GM12878 (cell line): Measurements from ENCODE around the gene BCAS4. TPM values are rescaled to one million over a fixed set of nuclear protein-coding genes. Genes with fewer than 3 reads are reported as not detected.

ENCODE experiments used
- MXI1 ChIP-seq: fragments of 150-350 bp; IDR thresholded peaks from 2 replicates; pipeline ENCODE4 v1.6.1; 2011; ENCODE audit warnings: low read depth, mild to moderate bottlenecking, inconsistent platforms, low read length, improper control_type of control experiment
- PAX5 ChIP-seq: IDR thresholded peaks from 2 replicates; pipeline ENCODE4 v1.6.1; 2011; ENCODE audit warnings: low read depth, low read length, borderline replicate concordance
- RELA ChIP-seq: fragments of 450-650 bp; IDR thresholded peaks from 2 replicates; pipeline ENCODE4 v1.8.0; 2014; ENCODE audit warnings: borderline replicate concordance; ENCODE audit not compliant: partially characterized antibody
- STAT1 ChIP-seq: fragments of 450-650 bp; conservative IDR thresholded peaks from 2 replicates; pipeline ENCODE4 v1.6.1; 2014; ENCODE audit warnings: antibody characterized with exemption, mild to moderate bottlenecking
- TAF1 ChIP-seq: IDR thresholded peaks from 2 replicates; pipeline ENCODE4 v1.6.1; 2011; ENCODE audit warnings: mild to moderate bottlenecking, low read depth, low read length, borderline replicate concordance
- TCF3 ChIP-seq: IDR thresholded peaks from 2 replicates; pipeline ENCODE4 v1.6.1; 2012; ENCODE audit warnings: low read depth, mild to moderate bottlenecking, low read length, borderline replicate concordance; ENCODE audit not compliant: insufficient read depth
- WRNIP1 ChIP-seq: IDR thresholded peaks from 2 replicates; pipeline ENCODE4 v1.6.1; 2011; ENCODE audit warnings: low read depth, low read length, improper control_type of control experiment, borderline replicate concordance
- polyA plus RNA-seq, 11 experiments: library from polyadenylated mRNA; depleted of rRNA in 4 of 11; unstranded in 6 of 11; stranded (reverse) in 5 of 11; fragments of >200 nt; fragmentation: Nextera tagmentation in 4 of 11; fragmentation: Illumina TruSeq in 1 of 11; extraction: Ambion mirVana in 4 of 11; extraction: Trizol in 1 of 11; gene quantifications; 1 replicate in 1 of 11; 2 replicates in 10 of 11; pipeline versions ENCODE4 v1.2.1 to v1.2.3, GENCODE V29; 2011 to 2016; ENCODE audit warnings: inconsistent platforms in 2 of 11, missing spikeins in 2 of 11, low read depth in 1 of 11
- total RNA-seq, 4 experiments: library from RNA; depleted of rRNA in 3 of 4; stranded (reverse); fragments of >200 nt in 3 of 4; fragmentation: Illumina TruSeq in 1 of 4; extraction: Trizol in 1 of 4; gene quantifications; 2 replicates each; pipeline versions ENCODE4 v1.2.1 to v1.2.3, GENCODE V29; 2013 to 2021
- TF ChIP-seq, protein P1 (sequence below): fragments of 150-350 bp; IDR thresholded peaks from 2 replicates; pipeline ENCODE4 v1.6.1; 2016; ENCODE audit warnings: low read depth, low read length
- TF ChIP-seq, protein P2 (sequence below): fragments of 450-650 bp; IDR thresholded peaks from 2 replicates; pipeline ENCODE4 v1.6.1; 2017; ENCODE audit warnings: mild to moderate bottlenecking, moderate library complexity
- TF ChIP-seq, protein P3 (sequence below): fragments of 150-350 bp; IDR thresholded peaks from 2 replicates; pipeline ENCODE4 v1.6.1; 2014; ENCODE audit warnings: mild to moderate bottlenecking, low read depth, low read length

Gene BCAS4
- total and polyA plus RNA-seq, 10 of the 15 experiments (the other 5 are each of a cell fraction or from before 2014, with no cell fraction given), result 14.8 to 214 (median 65.3) TPM

DNA sequence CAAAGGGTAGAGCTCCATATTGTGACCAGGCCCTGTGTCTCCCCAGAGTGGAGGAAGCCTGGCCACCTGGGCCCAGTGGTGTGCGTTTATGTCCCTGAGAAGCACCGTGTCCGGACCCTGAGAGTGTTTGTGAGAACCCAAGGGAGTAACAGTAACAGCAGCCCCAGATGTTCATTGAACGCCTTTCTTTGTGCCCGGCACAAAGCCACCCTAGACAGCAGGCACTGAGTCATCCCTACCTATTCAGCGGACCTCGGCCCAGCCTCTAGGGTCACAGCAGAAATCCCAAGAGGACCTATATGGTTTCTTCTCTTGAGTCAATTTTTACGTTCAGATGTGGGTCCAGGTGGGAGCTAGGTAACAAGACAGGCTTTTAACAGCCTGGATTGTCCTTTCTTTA lies 24.5 kb downstream of the BCAS4 start (continued):
- TF ChIP-seq, protein P1, sequence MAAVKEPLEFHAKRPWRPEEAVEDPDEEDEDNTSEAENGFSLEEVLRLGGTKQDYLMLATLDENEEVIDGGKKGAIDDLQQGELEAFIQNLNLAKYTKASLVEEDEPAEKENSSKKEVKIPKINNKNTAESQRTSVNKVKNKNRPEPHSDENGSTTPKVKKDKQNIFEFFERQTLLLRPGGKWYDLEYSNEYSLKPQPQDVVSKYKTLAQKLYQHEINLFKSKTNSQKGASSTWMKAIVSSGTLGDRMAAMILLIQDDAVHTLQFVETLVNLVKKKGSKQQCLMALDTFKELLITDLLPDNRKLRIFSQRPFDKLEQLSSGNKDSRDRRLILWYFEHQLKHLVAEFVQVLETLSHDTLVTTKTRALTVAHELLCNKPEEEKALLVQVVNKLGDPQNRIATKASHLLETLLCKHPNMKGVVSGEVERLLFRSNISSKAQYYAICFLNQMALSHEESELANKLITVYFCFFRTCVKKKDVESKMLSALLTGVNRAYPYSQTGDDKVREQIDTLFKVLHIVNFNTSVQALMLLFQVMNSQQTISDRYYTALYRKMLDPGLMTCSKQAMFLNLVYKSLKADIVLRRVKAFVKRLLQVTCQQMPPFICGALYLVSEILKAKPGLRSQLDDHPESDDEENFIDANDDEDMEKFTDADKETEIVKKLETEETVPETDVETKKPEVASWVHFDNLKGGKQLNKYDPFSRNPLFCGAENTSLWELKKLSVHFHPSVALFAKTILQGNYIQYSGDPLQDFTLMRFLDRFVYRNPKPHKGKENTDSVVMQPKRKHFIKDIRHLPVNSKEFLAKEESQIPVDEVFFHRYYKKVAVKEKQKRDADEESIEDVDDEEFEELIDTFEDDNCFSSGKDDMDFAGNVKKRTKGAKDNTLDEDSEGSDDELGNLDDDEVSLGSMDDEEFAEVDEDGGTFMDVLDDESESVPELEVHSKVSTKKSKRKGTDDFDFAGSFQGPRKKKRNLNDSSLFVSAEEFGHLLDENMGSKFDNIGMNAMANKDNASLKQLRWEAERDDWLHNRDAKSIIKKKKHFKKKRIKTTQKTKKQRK, result no peak
- TF ChIP-seq WRNIP1 (no peak), TAF1 (0 out of 2 replicates have a peak, but pooled peaks have one; percentile 13), MXI1 (no peak), RELA (no peak), STAT1 (no peak), TCF3 (0 out of 2 replicates have a peak, but pooled peaks have one; percentile 6), PAX5 (no peak)
- TF ChIP-seq, protein P2, sequence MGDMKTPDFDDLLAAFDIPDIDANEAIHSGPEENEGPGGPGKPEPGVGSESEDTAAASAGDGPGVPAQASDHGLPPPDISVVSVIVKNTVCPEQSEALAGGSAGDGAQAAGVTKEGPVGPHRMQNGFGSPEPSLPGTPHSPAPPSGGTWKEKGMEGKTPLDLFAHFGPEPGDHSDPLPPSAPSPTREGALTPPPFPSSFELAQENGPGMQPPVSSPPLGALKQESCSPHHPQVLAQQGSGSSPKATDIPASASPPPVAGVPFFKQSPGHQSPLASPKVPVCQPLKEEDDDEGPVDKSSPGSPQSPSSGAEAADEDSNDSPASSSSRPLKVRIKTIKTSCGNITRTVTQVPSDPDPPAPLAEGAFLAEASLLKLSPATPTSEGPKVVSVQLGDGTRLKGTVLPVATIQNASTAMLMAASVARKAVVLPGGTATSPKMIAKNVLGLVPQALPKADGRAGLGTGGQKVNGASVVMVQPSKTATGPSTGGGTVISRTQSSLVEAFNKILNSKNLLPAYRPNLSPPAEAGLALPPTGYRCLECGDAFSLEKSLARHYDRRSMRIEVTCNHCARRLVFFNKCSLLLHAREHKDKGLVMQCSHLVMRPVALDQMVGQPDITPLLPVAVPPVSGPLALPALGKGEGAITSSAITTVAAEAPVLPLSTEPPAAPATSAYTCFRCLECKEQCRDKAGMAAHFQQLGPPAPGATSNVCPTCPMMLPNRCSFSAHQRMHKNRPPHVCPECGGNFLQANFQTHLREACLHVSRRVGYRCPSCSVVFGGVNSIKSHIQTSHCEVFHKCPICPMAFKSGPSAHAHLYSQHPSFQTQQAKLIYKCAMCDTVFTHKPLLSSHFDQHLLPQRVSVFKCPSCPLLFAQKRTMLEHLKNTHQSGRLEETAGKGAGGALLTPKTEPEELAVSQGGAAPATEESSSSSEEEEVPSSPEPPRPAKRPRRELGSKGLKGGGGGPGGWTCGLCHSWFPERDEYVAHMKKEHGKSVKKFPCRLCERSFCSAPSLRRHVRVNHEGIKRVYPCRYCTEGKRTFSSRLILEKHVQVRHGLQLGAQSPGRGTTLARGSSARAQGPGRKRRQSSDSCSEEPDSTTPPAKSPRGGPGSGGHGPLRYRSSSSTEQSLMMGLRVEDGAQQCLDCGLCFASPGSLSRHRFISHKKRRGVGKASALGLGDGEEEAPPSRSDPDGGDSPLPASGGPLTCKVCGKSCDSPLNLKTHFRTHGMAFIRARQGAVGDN, result 0 out of 2 replicates have a peak, but pooled peaks have one; percentile 39
- TF ChIP-seq, protein P3, sequence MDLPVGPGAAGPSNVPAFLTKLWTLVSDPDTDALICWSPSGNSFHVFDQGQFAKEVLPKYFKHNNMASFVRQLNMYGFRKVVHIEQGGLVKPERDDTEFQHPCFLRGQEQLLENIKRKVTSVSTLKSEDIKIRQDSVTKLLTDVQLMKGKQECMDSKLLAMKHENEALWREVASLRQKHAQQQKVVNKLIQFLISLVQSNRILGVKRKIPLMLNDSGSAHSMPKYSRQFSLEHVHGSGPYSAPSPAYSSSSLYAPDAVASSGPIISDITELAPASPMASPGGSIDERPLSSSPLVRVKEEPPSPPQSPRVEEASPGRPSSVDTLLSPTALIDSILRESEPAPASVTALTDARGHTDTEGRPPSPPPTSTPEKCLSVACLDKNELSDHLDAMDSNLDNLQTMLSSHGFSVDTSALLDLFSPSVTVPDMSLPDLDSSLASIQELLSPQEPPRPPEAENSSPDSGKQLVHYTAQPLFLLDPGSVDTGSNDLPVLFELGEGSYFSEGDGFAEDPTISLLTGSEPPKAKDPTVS, result no peak
